ENCODE measurements around the gene CUEDC1. TPM values are rescaled to one million over a fixed set of nuclear protein-coding genes. Genes with fewer than 3 reads are reported as not detected.
"Not testable (repeated sequence)": the region's sequence is repeated elsewhere in the genome, so short reads cannot be mapped to it uniquely, and the experiment has no call there.

Gene CUEDC1
- total and polyA plus RNA-seq, 2 of the 13 experiments (the other 11 are each of a cell fraction or from before 2014, with no cell fraction given) = 7.4 to 12.9 TPM

DNA sequence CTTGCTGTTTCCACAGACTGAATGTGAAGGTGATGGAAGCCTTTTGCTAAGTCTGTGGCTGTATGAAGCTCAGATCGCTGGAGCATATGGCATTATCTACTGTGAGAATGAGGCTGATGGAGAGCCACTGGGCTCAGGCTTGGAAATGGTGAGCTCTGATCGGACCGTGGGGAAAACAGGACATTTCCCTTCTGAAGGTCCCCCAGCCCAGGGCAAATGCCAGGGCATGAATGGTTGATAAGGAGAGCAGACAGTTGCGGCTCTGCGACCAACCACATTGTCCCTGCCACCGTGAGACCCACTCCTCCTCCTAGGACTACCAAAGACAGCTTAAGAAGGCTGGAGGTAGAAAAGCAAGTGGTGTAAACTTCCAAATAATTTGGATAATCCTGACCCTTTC lies 4.7 kb upstream of the CUEDC1 start:
- intact Hi-C loops (cut with micrococcal nuclease; ENCODE audit: unreplicated experiment) = no loop called here
- no peak overlapping the region for H3K27ac ChIP-seq (ENCODE audit: extremely low read length, insufficient read depth, low read length)
- no peak for TF ChIP-seq ZNF138 (CRISPR knock-in tag; IDR thresholded peaks at IDR 0.05; ENCODE audit: low read depth)
- TF ChIP-seq, protein P1, sequence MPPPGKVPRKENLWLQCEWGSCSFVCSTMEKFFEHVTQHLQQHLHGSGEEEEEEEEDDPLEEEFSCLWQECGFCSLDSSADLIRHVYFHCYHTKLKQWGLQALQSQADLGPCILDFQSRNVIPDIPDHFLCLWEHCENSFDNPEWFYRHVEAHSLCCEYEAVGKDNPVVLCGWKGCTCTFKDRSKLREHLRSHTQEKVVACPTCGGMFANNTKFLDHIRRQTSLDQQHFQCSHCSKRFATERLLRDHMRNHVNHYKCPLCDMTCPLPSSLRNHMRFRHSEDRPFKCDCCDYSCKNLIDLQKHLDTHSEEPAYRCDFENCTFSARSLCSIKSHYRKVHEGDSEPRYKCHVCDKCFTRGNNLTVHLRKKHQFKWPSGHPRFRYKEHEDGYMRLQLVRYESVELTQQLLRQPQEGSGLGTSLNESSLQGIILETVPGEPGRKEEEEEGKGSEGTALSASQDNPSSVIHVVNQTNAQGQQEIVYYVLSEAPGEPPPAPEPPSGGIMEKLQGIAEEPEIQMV (CRISPR knock-in tag; IDR thresholded peaks at IDR 0.05; ENCODE audit: low read depth) = peak; percentile 82; the same call in 1 of the 2 replicates
- ATAC-seq (no peak), FAIRE-seq (no peak), DNase-seq (ENCODE audit: low spot score) (no peak)
- H4K20me1 ChIP-seq (ENCODE audit: insufficient read depth, low read length) = no peaks in the 10 kb centered on the region
- peaks cover 16 to 54% of the 10 kb centered on the region in 2 experiments for H3K27me3 ChIP-seq (ENCODE audit: control insufficient read depth in 1 of 2, insufficient read depth in 2 of 2, low read length in 2 of 2)
- peaks cover 36% of the 10 kb centered on the region for H3K4me1 ChIP-seq (ENCODE audit: insufficient read depth, low read length)
- H3K79me2 ChIP-seq (ENCODE audit: insufficient read depth, low read length) = no peaks in the 10 kb centered on the region
- in situ Hi-C loops (cut with HindIII; ENCODE audit: extremely low pct_ligation_motif_present, low pct_unique_long_range_greater_than_20kb) = no loop called here
- ChIA-PET POLR2A (interaction anchor here (0.8 to 1.8 kb wide), 3 partner anchors 27 to 57 kb away, joined by 3 to 5 read pairs (median 3); partner anchors contain the start of gene VEZF1), CTCF (ENCODE audit: low intra/inter-chr PET ratio, low total read pairs) (no interaction called here)
- no peak overlapping the region for H3K9ac ChIP-seq (ENCODE audit: insufficient read depth, low read depth, low read length)
- WGBS (ENCODE audit: low lambda C conversion rate) = 26% methylated on average over 6 of the region's 6 CpGs
- BruUV-seq (replicated peaks) = no TSS peak
- no peaks in the 10 kb centered on the region for H3K36me3 ChIP-seq (replicated peaks in 1 of 2; ENCODE audit: control insufficient read depth in 1 of 2, insufficient read depth in 2 of 2, low read length in 2 of 2)
- no peak overlapping the region for H3K4me2 ChIP-seq (ENCODE audit: low read depth, low read length)
- H3K4me3 ChIP-seq (replicated peaks in 1 of 3; ENCODE audit: insufficient read depth in 1 of 3, low read depth in 2 of 3, low read length in 3 of 3) = no peak overlapping the region
- no peak overlapping the region for H2AFZ ChIP-seq (ENCODE audit: low read length)
- no peaks in the 10 kb centered on the region for H3K9me3 ChIP-seq (ENCODE audit: low read length)

DNA sequence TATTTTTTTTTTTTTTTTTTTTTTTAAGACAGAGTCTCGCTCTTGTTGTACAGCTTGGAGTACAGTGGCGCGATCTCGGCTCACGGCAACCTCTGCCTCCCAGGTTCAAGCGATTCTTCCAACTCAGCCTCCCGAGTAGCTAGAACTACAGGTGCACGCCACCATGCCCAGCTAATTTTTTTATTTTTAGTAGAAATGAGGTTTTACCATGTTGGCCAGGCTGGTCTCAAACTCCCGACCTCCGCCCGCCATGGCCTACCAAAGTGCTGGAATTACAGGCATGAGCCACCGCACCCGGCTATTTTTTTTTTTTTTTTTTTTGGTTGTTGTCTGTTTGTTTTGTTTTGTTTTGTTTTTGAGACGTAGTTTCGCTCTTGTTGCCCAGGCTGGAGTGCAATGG lies 3.2 kb upstream of the CUEDC1 start:
- DNase-seq (ENCODE audit: low spot score); H2AFZ ChIP-seq (ENCODE audit: low read length); H3K4me3 ChIP-seq (replicated peaks in 1 of 3; ENCODE audit: insufficient read depth in 1 of 3, low read depth in 2 of 3, low read length in 3 of 3); H3K4me2 ChIP-seq (ENCODE audit: low read depth, low read length); intact Hi-C loops (cut with micrococcal nuclease; ENCODE audit: unreplicated experiment); H3K79me2 ChIP-seq (ENCODE audit: insufficient read depth, low read length); ATAC-seq; H3K36me3 ChIP-seq (replicated peaks in 1 of 2; ENCODE audit: control insufficient read depth in 1 of 2, insufficient read depth in 2 of 2, low read length in 2 of 2); H4K20me1 ChIP-seq (ENCODE audit: insufficient read depth, low read length); H3K9me3 ChIP-seq (ENCODE audit: low read length); FAIRE-seq; H3K27ac ChIP-seq (ENCODE audit: extremely low read length, insufficient read depth, low read length); CTCF ChIA-PET (ENCODE audit: low intra/inter-chr PET ratio, low total read pairs); H3K9ac ChIP-seq (ENCODE audit: insufficient read depth, low read depth, low read length); BruUV-seq (replicated peaks); in situ Hi-C loops (cut with HindIII; ENCODE audit: extremely low pct_ligation_motif_present, low pct_unique_long_range_greater_than_20kb): not testable (repeated sequence)
- peaks cover 16 to 54% of the 10 kb centered on the region in 2 experiments for H3K27me3 ChIP-seq (ENCODE audit: control insufficient read depth in 1 of 2, insufficient read depth in 2 of 2, low read length in 2 of 2)
- WGBS (ENCODE audit: low lambda C conversion rate) = 74% methylated on average over 15 of the region's 15 CpGs
- peaks cover 46% of the 10 kb centered on the region for H3K4me1 ChIP-seq (ENCODE audit: insufficient read depth, low read length)
- POLR2A ChIA-PET = interaction anchor here (1.6 kb wide), 1 partner anchor 66 kb away, joined by 6 read pairs; no protein-coding TSS in a partner anchor

All from HepG2 (cell line).